ENCODE data around the gene PCDHGA8. TPM values are rescaled to one million over a fixed set of nuclear protein-coding genes. Genes with fewer than 3 reads are reported as not detected.
"Not testable (repeated sequence)": the region's sequence is repeated elsewhere in the genome, so short reads cannot be mapped to it uniquely, and the experiment has no call there.

PCDHGA8 gene
- total RNA-seq, 1 experiment from 2014 or later = not detected

DNA sequence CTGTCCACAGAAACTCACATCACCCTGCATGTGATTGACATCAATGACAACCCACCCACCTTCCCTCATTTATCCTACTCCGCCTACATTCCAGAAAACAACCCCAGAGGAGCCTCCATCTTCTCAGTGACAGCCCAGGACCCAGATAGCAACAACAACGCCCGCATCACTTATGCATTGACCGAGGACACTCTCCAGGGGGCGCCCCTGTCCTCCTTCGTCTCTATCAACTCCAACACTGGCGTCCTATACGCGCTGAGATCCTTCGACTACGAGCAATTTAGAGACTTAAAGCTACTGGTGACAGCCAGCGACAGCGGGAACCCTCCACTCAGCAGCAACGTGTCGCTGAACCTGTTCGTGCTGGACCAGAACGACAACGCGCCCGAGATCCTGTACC, 47.1 kb upstream of the PCDHGA8 start:
- H3K4me3 ChIP-seq (replicated peaks in 1 of 2; ENCODE audit: low read depth in 1 of 2, low read length in 2 of 2) = no peak overlapping the region
- intact Hi-C loops (cut with micrococcal nuclease) = no loop called here
- RAD21 ChIA-PET (ENCODE audit: low non-redundant PET in 1 of 2, low total read pairs in 2 of 2, uncharacterized antibody in 2 of 2, unreplicated experiment in 2 of 2) = no interaction called here

DNA sequence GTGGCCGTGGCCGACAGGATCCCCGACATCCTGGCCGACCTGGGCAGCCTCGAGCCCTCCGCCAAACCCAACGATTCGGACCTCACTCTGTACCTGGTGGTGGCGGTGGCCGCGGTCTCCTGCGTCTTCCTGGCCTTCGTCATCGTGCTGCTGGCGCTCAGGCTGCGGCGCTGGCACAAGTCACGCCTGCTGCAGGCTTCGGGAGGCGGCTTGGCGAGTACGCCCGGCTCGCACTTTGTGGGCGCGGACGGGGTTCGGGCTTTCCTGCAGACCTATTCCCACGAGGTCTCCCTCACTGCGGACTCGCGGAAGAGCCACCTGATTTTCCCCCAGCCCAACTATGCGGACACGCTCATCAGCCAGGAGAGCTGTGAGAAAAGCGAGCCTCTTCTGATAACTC, 46.4 kb upstream of the PCDHGA8 start:
- H3K79me2 ChIP-seq (ENCODE audit: insufficient read depth, low read length); POLR2A ChIA-PET; RAD21 ChIA-PET (ENCODE audit: low non-redundant PET in 1 of 2, low total read pairs in 2 of 2, uncharacterized antibody in 2 of 2, unreplicated experiment in 2 of 2): not testable (repeated sequence)

More for the DNA sequence above, 47.1 kb upstream of the PCDHGA8 start:
- TF ChIP-seq EZH2phosphoT487 (IDR thresholded peaks at IDR 0.05; ENCODE audit: borderline replicate concordance) = no peak
- TF ChIP-seq, protein P1, sequence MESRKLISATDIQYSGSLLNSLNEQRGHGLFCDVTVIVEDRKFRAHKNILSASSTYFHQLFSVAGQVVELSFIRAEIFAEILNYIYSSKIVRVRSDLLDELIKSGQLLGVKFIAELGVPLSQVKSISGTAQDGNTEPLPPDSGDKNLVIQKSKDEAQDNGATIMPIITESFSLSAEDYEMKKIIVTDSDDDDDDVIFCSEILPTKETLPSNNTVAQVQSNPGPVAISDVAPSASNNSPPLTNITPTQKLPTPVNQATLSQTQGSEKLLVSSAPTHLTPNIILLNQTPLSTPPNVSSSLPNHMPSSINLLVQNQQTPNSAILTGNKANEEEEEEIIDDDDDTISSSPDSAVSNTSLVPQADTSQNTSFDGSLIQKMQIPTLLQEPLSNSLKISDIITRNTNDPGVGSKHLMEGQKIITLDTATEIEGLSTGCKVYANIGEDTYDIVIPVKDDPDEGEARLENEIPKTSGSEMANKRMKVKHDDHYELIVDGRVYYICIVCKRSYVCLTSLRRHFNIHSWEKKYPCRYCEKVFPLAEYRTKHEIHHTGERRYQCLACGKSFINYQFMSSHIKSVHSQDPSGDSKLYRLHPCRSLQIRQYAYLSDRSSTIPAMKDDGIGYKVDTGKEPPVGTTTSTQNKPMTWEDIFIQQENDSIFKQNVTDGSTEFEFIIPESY (IDR thresholded peaks at IDR 0.05; ENCODE audit: extremely low read depth, insufficient replicate concordance, low read length) = no peak
- no peak for TF ChIP-seq JUND (IDR thresholded peaks at IDR 0.05)
- TF ChIP-seq, protein P2, sequence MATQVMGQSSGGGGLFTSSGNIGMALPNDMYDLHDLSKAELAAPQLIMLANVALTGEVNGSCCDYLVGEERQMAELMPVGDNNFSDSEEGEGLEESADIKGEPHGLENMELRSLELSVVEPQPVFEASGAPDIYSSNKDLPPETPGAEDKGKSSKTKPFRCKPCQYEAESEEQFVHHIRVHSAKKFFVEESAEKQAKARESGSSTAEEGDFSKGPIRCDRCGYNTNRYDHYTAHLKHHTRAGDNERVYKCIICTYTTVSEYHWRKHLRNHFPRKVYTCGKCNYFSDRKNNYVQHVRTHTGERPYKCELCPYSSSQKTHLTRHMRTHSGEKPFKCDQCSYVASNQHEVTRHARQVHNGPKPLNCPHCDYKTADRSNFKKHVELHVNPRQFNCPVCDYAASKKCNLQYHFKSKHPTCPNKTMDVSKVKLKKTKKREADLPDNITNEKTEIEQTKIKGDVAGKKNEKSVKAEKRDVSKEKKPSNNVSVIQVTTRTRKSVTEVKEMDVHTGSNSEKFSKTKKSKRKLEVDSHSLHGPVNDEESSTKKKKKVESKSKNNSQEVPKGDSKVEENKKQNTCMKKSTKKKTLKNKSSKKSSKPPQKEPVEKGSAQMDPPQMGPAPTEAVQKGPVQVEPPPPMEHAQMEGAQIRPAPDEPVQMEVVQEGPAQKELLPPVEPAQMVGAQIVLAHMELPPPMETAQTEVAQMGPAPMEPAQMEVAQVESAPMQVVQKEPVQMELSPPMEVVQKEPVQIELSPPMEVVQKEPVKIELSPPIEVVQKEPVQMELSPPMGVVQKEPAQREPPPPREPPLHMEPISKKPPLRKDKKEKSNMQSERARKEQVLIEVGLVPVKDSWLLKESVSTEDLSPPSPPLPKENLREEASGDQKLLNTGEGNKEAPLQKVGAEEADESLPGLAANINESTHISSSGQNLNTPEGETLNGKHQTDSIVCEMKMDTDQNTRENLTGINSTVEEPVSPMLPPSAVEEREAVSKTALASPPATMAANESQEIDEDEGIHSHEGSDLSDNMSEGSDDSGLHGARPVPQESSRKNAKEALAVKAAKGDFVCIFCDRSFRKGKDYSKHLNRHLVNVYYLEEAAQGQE (IDR thresholded peaks at IDR 0.05; ENCODE audit: low read depth) = no peak
- TF ChIP-seq POLR2AphosphoS5 (IDR thresholded peaks at IDR 0.05; ENCODE audit: low read depth, low read length) = no peak
- no peak for TF ChIP-seq RAD21 (IDR thresholded peaks at IDR 0.05; ENCODE audit: low read depth)
- TF ChIP-seq EGR1 (IDR thresholded peaks at IDR 0.05; ENCODE audit: low read depth) = no peak
- no peak for TF ChIP-seq SIN3A (IDR thresholded peaks at IDR 0.05; ENCODE audit: low read depth)
- TF ChIP-seq CBX3 (IDR thresholded peaks at IDR 0.05; ENCODE audit: low read depth) = no peak
- no peak for TF ChIP-seq ELF1 (IDR thresholded peaks at IDR 0.05; ENCODE audit: borderline replicate concordance, low read depth)
- Histone ChIP-seq H3K9me2 (ENCODE audit: insufficient read depth) (no peaks in the 10 kb centered on the region), H3K36me3 (ENCODE audit: control insufficient read depth in 1 of 2, insufficient read depth in 2 of 2, low read length in 2 of 2) (no peaks in the 10 kb centered on the region), H3K4me2 (ENCODE audit: low read length) (no peak overlapping the region), H3K27me3 (ENCODE audit: insufficient read depth, low read length) (no peaks in the 10 kb centered on the region), H3K27ac (ENCODE audit: low read depth, low read length) (no peak overlapping the region), H3K4me1 (ENCODE audit: control insufficient read depth in 1 of 2, insufficient read depth in 2 of 2, low read length in 2 of 2) (no peaks in the 10 kb centered on the region), H3K9me3 (ENCODE audit: control insufficient read depth in 1 of 2, insufficient read depth in 1 of 2, low read depth in 1 of 2, low read length in 2 of 2) (peaks cover 4% of the 10 kb centered on the region in 2 experiments; a peak in 2 of 4 replicates), H3K79me2 (ENCODE audit: insufficient read depth, low read length) (no peaks in the 10 kb centered on the region), H4K20me1 (ENCODE audit: insufficient read depth) (no peaks in the 10 kb centered on the region), H2AFZ (ENCODE audit: low read depth, low read length, poor library complexity, severe bottlenecking) (no peak overlapping the region), H3K9ac (ENCODE audit: low read length) (no peak overlapping the region)
- ChIA-PET CTCF (no interaction called here), POLR2A (no interaction called here)
- BruUV-seq (replicated peaks) = no TSS peak
- no peak for ATAC-seq
- no peak for DNase-seq (ENCODE audit: low read depth, low spot score)

More for the DNA sequence above, 46.4 kb upstream of the PCDHGA8 start:
- H3K27me3 ChIP-seq (ENCODE audit: insufficient read depth, low read length); H3K36me3 ChIP-seq (ENCODE audit: control insufficient read depth in 1 of 2, insufficient read depth in 2 of 2, low read length in 2 of 2); H2AFZ ChIP-seq (ENCODE audit: low read depth, low read length, poor library complexity, severe bottlenecking); BruUV-seq (replicated peaks); H3K4me1 ChIP-seq (ENCODE audit: control insufficient read depth in 1 of 2, insufficient read depth in 2 of 2, low read length in 2 of 2); CTCF ChIA-PET; H3K9ac ChIP-seq (ENCODE audit: low read length); H3K4me2 ChIP-seq (ENCODE audit: low read length); intact Hi-C loops (cut with micrococcal nuclease); H3K27ac ChIP-seq (ENCODE audit: low read depth, low read length); ATAC-seq; H3K9me3 ChIP-seq (ENCODE audit: control insufficient read depth in 1 of 2, insufficient read depth in 1 of 2, low read depth in 1 of 2, low read length in 2 of 2); H3K9me2 ChIP-seq (ENCODE audit: insufficient read depth); H3K4me3 ChIP-seq (replicated peaks in 1 of 2; ENCODE audit: low read depth in 1 of 2, low read length in 2 of 2); H4K20me1 ChIP-seq (ENCODE audit: insufficient read depth); DNase-seq (ENCODE audit: low read depth, low spot score): not testable (repeated sequence)

Data from HCT116 (cell line).